Psoas muscle (tissue), 8 donors: Measurements from ENCODE around the gene RUBCN. TPM values are rescaled to one million over a fixed set of nuclear protein-coding genes. Genes with fewer than 3 reads are reported as not detected.
"Not testable (repeated sequence)": the region's sequence is repeated elsewhere in the genome, so short reads cannot be mapped to it uniquely, and the experiment has no call there.

Source experiments
- ATAC-seq, 4 donors: fragments of 200-7000 bp; cut with Tn5 transposase; one replicate each; pipeline ENCODE4 v1.9.1; 2020; ENCODE audit warnings: moderate library complexity in 3 of 4, mild to moderate bottlenecking in 2 of 4
- DNase-seq, 2 donors: peaks; one replicate each; pipeline ENCODE4 v3.0.0-alpha.2; 2020
- H3K27ac ChIP-seq: fragments of 200-600 bp; one replicate; pipeline ENCODE4 v1.8.0; 2022
- H3K27me3 ChIP-seq, 3 donors: fragments of 200-600 bp in 1 of 3; one replicate each; pipeline versions ENCODE4 v1.6.1 to v1.8.0; 2013 to 2022; ENCODE audit warnings: low read length in 2 of 3, mild to moderate bottlenecking in 2 of 3, moderate library complexity in 1 of 3; ENCODE audit not compliant: insufficient read depth in 3 of 3
- H3K36me3 ChIP-seq, 2 donors: fragments of 200-600 bp in 1 of 2; one replicate each; pipeline versions ENCODE4 v1.6.1 to v1.8.0; 2013 to 2022; ENCODE audit warnings: low read depth in 1 of 2, mild to moderate bottlenecking in 1 of 2, moderate library complexity in 1 of 2; ENCODE audit not compliant: insufficient read depth in 1 of 2
- H3K4me1 ChIP-seq: fragments of 200-600 bp; one replicate; pipeline ENCODE4 v1.8.0; 2022
- H3K4me3 ChIP-seq: fragments of 200-600 bp; one replicate; pipeline ENCODE4 v1.8.0; 2022; ENCODE audit warnings: mild to moderate bottlenecking
- H3K9me3 ChIP-seq: fragments of 200-600 bp; one replicate; pipeline ENCODE4 v1.8.0; 2022
- WGBS, 3 donors: extraction: QIAGEN DNeasy Blood & Tissue Kit; methylation state at CpG; one replicate each; pipeline versions ENCODE4 v1.1.6 to v1.1.7; 2013; 5-methylcytosine and 5-hydroxymethylcytosine counted together
- intact Hi-C, 2 donors: fragments of 100-400 bp; cut with DNase I; formaldehyde crosslinking; loops; one replicate each; pipeline versions ENCODE4 v1.11.0 to v1.14.2; 2022
- polyA plus RNA-seq, 3 donors: library from polyadenylated mRNA; stranded (reverse); fragments of 200-250 nt; gene quantifications; one replicate each; pipeline ENCODE4 v1.2.3, GENCODE V29; 2013
- total RNA-seq, 4 donors: library from RNA; stranded (reverse); fragmentation: NEBNext Ultra II Directional in 2 of 4; extraction: Animal tissue kit (Norgen Biotek cat#: 25700) in 2 of 4; gene quantifications; one replicate each; pipeline versions ENCODE4 v1.2.1 to v1.2.4, GENCODE V29; 2021 to 2023
- TF ChIP-seq, protein P1 (sequence below): fragments of 200-600 bp; IDR thresholded peaks from one replicate; pipeline ENCODE4 v1.8.0; 2022; ENCODE audit warnings: antibody characterized with exemption
- donor health status: healthy with polysubstance abuse.
- donor health status: DM: no; HTN: no; CAD: no; lungs with moderate emphysema.
- donor health status: Bipolar disorder and iron deficiency.
- donor health status: healthy.
- donor health status: DM: yes; HTN: yes; CAD: no.
- donor health status: DM: no; HTN: no; CAD: no.
- donor health status: DM: no; HTN: no; CAD: no.
- donor health status: DM: yes; HTN: yes; CAD: no.

The RUBCN gene
- total and polyA plus RNA-seq, 7 donors = 5.0 to 29.1 (median 21.9) TPM

DNA sequence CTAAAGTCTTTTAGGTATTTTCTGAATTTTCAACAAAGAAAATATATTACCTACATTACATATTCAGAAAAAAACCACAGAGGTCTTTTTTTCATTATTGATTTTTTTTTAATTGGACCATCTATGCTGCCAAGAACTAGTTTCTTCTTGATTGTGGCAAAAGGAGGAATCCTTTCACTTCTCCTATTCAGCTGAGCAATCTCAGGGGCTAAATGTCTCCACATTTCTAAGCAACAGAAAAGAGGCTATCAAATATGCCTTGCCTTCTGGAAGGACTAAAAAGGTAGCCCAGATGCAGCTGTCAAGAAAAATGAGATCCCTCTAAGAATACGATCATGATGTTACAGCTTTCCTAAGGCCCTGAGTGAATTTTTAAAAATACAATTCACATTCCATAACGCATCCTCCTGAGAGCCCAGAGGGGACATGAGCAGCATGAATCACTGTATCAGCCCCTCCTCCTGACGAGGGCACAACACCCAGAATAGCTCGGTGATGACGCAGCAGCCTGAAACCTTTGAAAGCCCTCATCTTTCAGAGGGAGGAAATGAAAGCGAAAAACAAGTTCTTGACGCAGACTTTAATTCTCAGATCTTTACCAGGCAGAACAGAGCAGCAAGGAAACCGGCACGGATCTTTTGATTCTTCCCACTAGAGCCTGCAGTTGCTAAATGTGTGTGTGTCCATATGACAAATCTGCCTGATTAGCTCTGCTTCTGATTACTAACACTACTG lies 24.6 kb downstream of the RUBCN start:
- 0 to 2% (median 1%) methylated on average over 9 of the region's 9 CpGs for WGBS, 3 donors
- ATAC-seq = peak; percentile 87 to 94 (median 89)
- Histone ChIP-seq H3K4me1 (peaks cover 28% of the 10 kb centered on the region), H3K27me3 (no peaks in the 10 kb centered on the region), H3K27ac (peak overlapping the region; percentile 93), H3K4me3 (peak overlapping the region; percentile 53), H3K36me3 (peaks cover 0 to 23% of the 10 kb centered on the region in 2 donors), H3K9me3 (no peaks in the 10 kb centered on the region)
- DNase-seq = peak; percentile 88 to 93
- TF ChIP-seq, protein P1, sequence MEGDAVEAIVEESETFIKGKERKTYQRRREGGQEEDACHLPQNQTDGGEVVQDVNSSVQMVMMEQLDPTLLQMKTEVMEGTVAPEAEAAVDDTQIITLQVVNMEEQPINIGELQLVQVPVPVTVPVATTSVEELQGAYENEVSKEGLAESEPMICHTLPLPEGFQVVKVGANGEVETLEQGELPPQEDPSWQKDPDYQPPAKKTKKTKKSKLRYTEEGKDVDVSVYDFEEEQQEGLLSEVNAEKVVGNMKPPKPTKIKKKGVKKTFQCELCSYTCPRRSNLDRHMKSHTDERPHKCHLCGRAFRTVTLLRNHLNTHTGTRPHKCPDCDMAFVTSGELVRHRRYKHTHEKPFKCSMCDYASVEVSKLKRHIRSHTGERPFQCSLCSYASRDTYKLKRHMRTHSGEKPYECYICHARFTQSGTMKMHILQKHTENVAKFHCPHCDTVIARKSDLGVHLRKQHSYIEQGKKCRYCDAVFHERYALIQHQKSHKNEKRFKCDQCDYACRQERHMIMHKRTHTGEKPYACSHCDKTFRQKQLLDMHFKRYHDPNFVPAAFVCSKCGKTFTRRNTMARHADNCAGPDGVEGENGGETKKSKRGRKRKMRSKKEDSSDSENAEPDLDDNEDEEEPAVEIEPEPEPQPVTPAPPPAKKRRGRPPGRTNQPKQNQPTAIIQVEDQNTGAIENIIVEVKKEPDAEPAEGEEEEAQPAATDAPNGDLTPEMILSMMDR = no peak
- intact Hi-C loops = loop anchor here (2.0 to 5.0 kb wide), 2 partner anchors 37 to 80 kb away; partner anchors contain the start of genes FYTTD1 (in 1 of the 2) and LRCH3 (in 1 of the 2)

DNA sequence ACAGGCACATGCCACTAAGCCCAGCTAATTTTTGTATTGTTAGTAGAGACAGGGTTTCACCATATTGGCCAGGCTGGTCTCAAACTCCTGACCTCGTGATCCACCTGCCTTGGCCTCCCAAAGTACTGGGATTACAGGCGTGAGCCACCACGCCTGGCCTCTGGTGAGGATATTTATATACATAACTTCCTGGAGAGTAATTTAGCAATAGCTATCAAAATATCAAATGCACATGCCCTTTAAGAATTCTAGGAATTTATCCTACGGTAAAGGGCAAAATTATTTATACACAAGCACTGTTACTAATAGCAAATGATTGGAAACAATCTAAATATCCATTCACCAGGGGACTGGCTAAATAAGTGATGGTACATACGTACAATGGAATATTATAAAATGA lies 25.7 kb downstream of the RUBCN start:
- peaks cover 0 to 21% of the 10 kb centered on the region in 2 donors for H3K36me3 ChIP-seq
- not testable (repeated sequence) for H3K27me3 ChIP-seq, H3K4me3 ChIP-seq, DNase-seq, ATAC-seq, H3K9me3 ChIP-seq
- WGBS, 3 donors = 45 to 72% (median 45%) methylated on average over 5 of the region's 5 CpGs
- peaks cover 28% of the 10 kb centered on the region for H3K4me1 ChIP-seq
- intact Hi-C loops = loop anchor here in 1 of 2 donors (5.0 kb wide), 1 partner anchor 81 kb away; the partner anchor contains the start of gene LRCH3
- H3K27ac ChIP-seq = peak overlapping the region; percentile 93

DNA sequence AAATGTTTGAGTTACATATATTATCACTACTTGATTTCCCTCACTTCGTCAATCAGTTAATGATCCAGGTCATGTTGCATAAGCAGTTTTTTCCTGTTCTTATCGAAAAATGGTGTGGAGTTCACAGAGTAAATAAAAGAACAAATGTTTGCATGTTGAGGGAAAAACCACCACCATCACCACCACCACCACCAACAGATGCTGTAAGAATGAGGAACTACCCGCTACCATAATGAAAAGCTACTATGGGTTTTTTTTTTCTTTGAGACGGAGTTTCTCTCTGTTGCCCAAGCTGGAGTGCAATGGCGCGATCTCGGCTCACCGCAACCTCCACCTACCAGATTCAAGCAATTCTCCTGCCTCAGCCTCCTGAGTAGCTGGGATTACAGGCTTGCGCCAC lies 27.6 kb downstream of the RUBCN start:
- H3K27me3 ChIP-seq = no peaks in the 10 kb centered on the region
- intact Hi-C loops = no loop called here
- peaks cover 18% of the 10 kb centered on the region for H3K4me1 ChIP-seq
- DNase-seq (no peak), ATAC-seq (no peak)
- H3K27ac ChIP-seq = no peak overlapping the region
- peaks cover 0 to 25% of the 10 kb centered on the region in 2 donors for H3K36me3 ChIP-seq
- TF ChIP-seq, protein P1 = no peak
- H3K9me3 ChIP-seq = no peaks in the 10 kb centered on the region
- WGBS, 3 donors = 94% methylated on average over 9 of the region's 9 CpGs
- no peak overlapping the region for H3K4me3 ChIP-seq

DNA sequence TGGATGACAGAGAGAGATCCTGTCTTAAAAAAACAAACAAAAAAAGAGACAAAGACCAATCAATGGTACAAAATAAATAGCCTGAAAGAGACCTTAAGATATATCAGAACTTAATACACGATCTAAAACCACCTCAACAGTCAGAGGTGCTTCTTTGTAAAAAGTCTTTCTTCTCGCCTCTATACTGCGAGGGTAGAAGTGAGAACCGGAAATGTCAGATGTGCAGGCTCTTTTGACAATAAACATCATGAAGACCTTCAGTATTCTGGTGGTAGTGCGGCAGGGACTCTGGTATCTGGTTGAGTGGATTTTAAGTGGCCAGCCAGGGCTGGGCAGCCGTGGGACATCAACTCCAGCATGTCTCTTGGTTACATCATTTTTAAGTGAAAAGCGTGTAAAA lies 30.0 kb downstream of the RUBCN start:
- no peak for DNase-seq
- ATAC-seq = no peak
- no peak overlapping the region for H3K4me3 ChIP-seq
- no peaks in the 10 kb centered on the region for H3K27me3 ChIP-seq
- H3K9me3 ChIP-seq = no peaks in the 10 kb centered on the region
- peaks cover 0 to 49% of the 10 kb centered on the region in 2 donors for H3K36me3 ChIP-seq
- intact Hi-C loops = no loop called here
- WGBS, 3 donors = 92 to 93% (median 92%) methylated on average over 7 of the region's 7 CpGs
- no peak overlapping the region for H3K27ac ChIP-seq
- peaks cover 7% of the 10 kb centered on the region for H3K4me1 ChIP-seq
- TF ChIP-seq, protein P1 = no peak

DNA sequence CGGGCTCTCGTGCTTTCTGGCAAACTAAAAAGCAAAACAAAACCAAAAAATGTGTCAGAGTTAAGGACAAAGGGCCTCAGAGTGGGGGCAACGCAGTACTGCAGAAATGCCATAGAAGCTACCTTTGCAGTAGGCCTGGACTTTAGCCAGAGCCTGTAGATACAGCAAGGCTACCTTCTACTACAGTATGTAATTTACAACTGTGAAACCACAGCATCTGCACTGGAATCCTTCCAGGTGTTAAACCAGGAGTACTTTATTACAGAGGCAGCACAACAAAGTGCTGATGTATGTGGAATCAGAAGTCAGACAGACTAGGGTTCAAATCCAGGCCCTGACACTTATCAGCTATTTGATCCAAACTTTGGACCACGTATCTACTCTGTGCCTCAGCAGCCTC lies 34.9 kb downstream of the RUBCN start:
- Histone ChIP-seq H3K4me3 (no peak overlapping the region), H3K4me1 (no peaks in the 10 kb centered on the region), H3K27me3 (no peaks in the 10 kb centered on the region), H3K27ac (no peak overlapping the region), H3K36me3 (peaks cover 4 to 92% of the 10 kb centered on the region in 2 donors), H3K9me3 (no peaks in the 10 kb centered on the region)
- intact Hi-C loops = no loop called here
- DNase-seq (no peak), ATAC-seq (no peak)
- 86 to 96% (median 92%) methylated on average over 4 of the region's 4 CpGs for WGBS, 3 donors
- TF ChIP-seq, protein P1 = no peak
